Measurements from ENCODE around the gene KRTAP5-1.
A peak's percentile ranks its signal among the peaks of the same experiment; 100 is the strongest.

The KRTAP5-1 gene

DNA sequence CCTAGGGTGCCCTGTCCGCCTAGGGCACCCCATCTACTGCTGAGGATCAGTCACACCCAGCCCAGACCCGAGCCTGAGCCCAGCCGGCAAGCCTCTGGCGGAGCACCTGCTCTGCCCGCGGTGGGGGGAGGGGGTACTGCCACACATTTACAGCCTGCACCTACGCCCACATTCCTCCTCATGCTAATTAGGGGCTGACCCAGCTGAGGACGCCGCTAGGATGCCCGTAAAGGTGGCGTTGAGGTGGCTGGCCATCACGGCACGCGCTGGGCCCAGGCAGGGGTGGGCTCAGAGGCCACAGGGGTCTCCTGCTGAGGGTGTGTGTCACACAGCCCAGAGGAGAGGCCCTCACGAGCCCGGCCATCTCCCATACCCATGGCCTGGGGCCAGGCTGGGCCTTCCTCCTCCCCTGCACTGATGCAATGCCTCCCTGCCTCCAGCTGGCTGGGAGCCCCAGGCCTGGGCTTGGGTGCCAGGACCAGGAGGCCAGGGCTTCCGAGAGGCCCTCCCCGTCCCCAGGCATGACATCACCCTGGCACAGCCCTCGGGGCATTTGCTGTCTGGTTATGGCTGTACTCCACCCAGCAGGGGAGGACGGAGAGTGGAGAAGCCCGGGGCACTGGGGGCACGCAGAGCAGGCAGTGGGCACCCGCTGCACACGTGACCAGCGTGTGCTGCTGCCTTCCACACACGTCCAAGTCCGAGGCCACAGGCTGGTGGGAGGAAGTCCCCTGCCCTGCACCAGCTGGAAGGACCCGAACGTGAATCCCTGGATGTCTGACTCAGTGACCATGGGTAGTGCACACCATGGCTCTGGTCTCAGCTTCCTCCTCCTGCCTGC is 25.8 kb downstream of the KRTAP5-1 start:
- peak; percentile 91 for DNase-seq

DNA sequence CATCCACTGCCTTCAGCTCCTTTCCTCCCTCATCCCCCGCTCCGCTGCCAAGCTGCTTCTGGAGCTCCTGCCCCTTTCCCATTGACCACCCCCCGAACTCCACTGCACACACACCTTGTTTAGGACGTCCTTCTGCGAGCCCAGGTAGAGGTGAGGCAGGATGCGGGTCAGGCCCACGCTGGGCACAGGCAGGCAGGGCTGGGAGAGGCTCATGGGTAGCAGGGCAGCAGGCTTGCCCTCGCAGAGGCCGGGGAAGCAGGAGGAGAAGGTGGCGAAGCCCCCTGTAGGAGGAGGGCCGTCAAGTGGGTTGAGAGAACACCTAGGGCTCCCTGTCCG is 26.3 kb downstream of the KRTAP5-1 start:
- DNase-seq, result no peak

GRCh38 chr11:1557904-1558774 is 26.9 kb downstream of the KRTAP5-1 start:
- no peak for DNase-seq

DNA sequence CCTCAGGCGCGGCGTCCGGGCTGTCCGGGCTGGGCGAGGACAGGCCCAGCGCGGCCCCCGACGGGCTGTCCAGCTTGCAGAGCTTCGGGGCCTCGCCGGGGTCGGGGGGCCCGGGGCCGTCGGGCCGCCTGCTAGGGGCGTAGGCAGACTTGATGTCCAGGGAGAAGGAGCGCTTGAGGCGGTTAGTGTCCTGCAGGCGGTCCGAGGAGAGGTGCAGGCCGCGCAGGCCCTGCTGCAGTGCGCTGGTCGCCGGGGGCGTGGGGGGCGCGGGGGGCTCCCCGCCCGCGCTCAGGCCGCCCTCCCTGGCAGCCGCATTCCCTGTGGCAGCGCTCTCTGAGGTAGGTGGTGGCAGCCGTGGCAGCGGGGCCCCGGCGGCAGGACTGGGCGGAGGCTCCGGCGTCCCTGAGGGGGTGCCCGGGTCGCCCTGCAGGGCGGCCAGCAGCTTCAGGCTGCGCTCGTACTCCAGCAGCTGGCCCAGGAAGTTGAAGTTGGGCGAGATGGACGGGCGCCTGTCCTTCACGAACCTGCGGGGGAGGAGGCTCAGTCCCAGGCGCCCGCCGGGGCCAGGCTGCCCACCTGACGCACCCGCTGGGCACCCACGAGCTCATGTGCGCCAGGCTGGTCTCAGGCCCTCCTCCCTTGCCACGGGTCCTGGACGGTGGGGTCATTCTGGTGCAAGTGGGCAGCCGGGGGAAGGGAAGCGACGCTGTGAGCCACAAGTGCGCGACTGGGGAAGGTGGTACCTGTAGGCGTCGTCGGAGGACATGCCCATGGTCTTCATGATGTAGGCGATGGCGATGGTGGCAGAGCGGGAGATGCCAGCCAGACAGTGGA is 27.8 kb downstream of the KRTAP5-1 start:
- no peak for DNase-seq

GRCh38 chr11:1556278-1556902 is 28.7 kb downstream of the KRTAP5-1 start:
- no peak for DNase-seq

GRCh38 chr11:1555713-1556153 is 29.4 kb downstream of the KRTAP5-1 start:
- no peak for DNase-seq

DNA sequence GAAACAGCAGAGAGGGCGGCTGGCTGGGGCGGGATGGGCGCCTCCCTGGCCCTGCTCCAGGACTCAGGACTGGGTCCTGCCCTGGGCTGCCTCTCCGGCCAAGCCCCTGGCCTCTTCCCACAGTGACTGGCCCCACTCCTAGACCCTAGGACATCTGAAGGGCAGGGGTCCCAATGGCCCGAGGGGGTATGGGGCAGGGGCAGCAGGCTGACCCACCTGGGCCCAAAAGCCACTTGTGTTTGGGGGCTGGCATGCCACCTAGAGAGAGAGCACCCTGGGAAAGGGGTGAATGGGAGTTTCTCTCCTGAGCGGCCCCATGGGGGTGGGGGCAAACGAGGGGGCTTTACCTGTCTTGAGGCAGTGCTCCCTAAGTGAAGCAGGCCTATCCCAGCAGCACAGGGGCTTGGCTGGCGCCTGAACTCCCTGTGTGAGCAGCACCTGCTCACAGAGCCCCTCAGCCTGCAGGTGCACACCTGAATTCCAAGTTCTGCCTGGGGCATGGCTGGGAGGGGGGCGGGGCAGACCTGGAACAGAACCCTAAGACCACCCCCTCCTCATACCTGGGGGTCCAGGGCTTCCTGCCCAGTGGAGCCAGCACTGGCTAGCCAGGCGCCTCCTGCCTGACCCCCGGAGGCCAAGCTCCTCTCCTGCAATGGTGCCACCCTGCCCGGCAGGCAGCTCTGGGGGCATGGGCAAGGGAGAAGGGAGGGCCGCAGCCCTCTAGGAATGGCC is 29.9 kb downstream of the KRTAP5-1 start:
- peak; percentile 53 for DNase-seq

- DNase-seq, result peak; percentile 96
Observed at GRCh38 chr11:1553808-1554594, 31.1 kb downstream of the KRTAP5-1 start.

- no peak for DNase-seq
Observed at GRCh38 chr11:1549338-1550330, 35.4 kb downstream of the KRTAP5-1 start.

DNA sequence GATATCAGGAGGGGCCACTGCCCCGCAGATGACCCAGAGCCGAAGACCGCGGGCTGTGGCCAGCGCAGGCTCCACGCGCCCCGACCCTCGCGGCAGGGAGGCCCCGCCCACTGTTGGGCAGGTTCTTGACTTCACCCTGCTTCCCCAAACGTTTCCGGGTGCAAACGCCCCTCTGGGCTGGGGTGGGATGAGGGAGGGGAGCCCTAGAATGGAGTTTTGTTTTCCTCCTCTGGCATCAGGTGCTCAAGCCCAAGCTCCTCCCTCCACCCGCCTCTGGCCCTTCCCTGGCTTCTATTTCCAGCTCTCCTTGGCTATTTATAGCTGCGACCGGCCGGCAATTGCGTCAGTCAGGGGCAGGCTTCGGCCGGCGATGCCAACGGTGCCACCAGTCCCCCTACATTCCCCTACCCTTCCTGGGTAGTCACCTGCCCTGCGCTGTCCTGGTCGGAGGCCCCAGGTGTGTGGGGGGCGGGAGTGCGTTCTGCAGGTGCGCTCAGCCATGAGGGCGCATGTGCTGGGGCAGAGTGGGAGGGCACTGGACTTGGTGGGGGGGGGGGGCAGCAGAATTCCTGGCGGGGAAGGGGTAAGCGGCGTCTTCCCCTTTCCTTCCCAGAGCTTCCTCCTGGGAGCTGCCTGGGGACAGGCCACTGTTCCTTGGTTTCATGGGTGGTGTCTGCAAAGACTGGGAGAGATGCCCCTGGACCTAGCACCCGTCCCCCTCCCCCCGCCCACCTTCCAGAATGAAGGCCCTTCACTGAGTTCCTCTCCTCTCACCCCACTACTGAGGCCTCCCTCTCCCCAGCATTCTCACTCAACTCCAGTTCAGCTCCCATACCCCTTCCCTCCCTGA is 36.6 kb downstream of the KRTAP5-1 start:
- peak; percentile 96 for DNase-seq

GRCh38 chr11:1547467-1548098 is 37.5 kb downstream of the KRTAP5-1 start:
- peak; percentile 85 for DNase-seq

- peak; percentile 95 for DNase-seq
Observed at GRCh38 chr11:1546536-1547466, 38.3 kb downstream of the KRTAP5-1 start.

GRCh38 chr11:1546077-1546535 is 39.0 kb downstream of the KRTAP5-1 start:
- peak; percentile 91 for DNase-seq

DNA sequence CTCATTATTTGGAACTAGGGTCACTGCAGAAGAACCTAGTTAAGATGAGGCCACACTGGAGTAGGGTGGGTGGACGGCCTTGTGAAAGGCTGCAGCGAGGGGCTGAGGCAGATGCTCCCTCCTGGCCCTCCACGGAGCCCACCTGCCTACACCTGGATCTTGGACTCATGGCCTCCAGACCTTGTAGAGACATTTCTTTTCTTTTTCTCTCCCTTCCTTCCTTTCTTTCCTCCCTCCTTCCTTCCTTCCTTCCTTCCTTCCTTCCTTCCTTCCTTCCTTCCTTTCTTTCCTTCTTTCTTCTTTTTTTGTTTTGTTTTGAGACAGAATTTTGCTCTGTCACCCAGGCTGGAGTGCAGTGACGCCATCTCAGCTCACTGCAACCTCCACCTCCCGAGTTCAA is 39.7 kb downstream of the KRTAP5-1 start:
- DNase-seq, result no peak

DNA sequence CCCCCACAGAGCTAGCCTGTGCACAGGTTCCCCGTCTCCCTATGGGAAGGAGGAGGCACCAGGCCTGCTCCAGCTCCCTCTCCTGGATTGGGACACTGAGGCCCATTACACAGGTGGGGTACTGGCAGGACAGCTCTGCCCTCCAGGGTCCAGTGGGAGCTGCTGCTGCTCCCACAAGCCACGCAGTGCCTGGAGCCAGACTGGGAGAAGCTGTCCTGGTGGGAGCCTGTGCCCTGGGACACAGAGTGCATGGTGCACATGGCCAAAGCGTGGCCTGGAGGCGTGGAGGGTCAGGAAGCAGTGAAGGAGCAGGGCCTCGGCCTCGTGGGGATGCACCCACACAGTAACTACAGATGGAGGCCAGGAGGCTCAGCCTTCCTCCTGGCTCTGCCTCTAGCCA is 40.5 kb downstream of the KRTAP5-1 start:
- DNase-seq, result no peak

GRCh38 chr11:1543606-1544263 is 41.3 kb downstream of the KRTAP5-1 start:
- no peak for DNase-seq

Data from DMS53 (cell line).